ENCODE measurements around the gene ZFYVE27. TPM values are rescaled to one million over a fixed set of nuclear protein-coding genes. Genes with fewer than 3 reads are reported as not detected.

Gene ZFYVE27
- total RNA-seq, 1 donor from 2014 or later, result 13.7 TPM

- Histone ChIP-seq H2AFZ (replicated peaks) (no peak overlapping the region), H3K27ac (no peak overlapping the region), H3K9ac (no peak overlapping the region), H3K9me3 (ENCODE audit: low read depth) (no peaks in the 10 kb centered on the region), H3K4me3 (no peak overlapping the region), H3K4me2 (no peak overlapping the region), H3K27me3 (no peaks in the 10 kb centered on the region), H3K79me2 (ENCODE audit: low read depth) (no peaks in the 10 kb centered on the region), H3F3A (ENCODE audit: low read depth) (no peaks in the 10 kb centered on the region), H4K20me1 (ENCODE audit: low read depth) (peaks cover 5% of the 10 kb centered on the region), H3K4me1 (no peaks in the 10 kb centered on the region), H3K36me3 (peaks cover 3% of the 10 kb centered on the region)
- H3K4me1 Mint-ChIP-seq, result peaks cover 13% of the 10 kb centered on the region
- TF ChIP-seq EZH2 (IDR thresholded peaks at IDR 0.05) (no peak), EZH2phosphoT487 (IDR thresholded peaks at IDR 0.05) (no peak), CTCF (IDR thresholded peaks at IDR 0.05) (no peak)
- H3K9me3 Mint-ChIP-seq, result no peaks in the 10 kb centered on the region
- no peaks in the 10 kb centered on the region for H3K27me3 Mint-ChIP-seq (ENCODE audit: insufficient read depth, low read depth)
- no peak overlapping the region for H3K4me3 Mint-ChIP-seq
- peaks cover 22% of the 10 kb centered on the region for H3K36me3 Mint-ChIP-seq
- no peak for DNase-seq (ENCODE audit: low spot score)
- no peak overlapping the region for H3K27ac Mint-ChIP-seq
These were observed 10.6 kb downstream of the ZFYVE27 start for GRCh38 chr10:97747573-97747972.

GRCh38 chr10:97748116-97748515, 11.2 kb downstream of the ZFYVE27 start:
- Histone ChIP-seq H3K4me1 (no peaks in the 10 kb centered on the region), H3K36me3 (peaks cover 3% of the 10 kb centered on the region), H3K4me3 (no peak overlapping the region), H3K4me2 (no peak overlapping the region), H3F3A (ENCODE audit: low read depth) (no peaks in the 10 kb centered on the region), H3K79me2 (ENCODE audit: low read depth) (no peaks in the 10 kb centered on the region), H3K9me3 (ENCODE audit: low read depth) (no peaks in the 10 kb centered on the region), H3K9ac (no peak overlapping the region), H3K27me3 (no peaks in the 10 kb centered on the region), H2AFZ (replicated peaks) (no peak overlapping the region), H4K20me1 (ENCODE audit: low read depth) (no peaks in the 10 kb centered on the region), H3K27ac (no peak overlapping the region)
- no peaks in the 10 kb centered on the region for H3K27me3 Mint-ChIP-seq (ENCODE audit: insufficient read depth, low read depth)
- H3K9me3 Mint-ChIP-seq, result no peaks in the 10 kb centered on the region
- TF ChIP-seq EZH2phosphoT487 (IDR thresholded peaks at IDR 0.05), result no peak
- TF ChIP-seq CTCF (IDR thresholded peaks at IDR 0.05), result no peak
- TF ChIP-seq EZH2 (IDR thresholded peaks at IDR 0.05), result no peak
- no peak for DNase-seq (ENCODE audit: low spot score)
- no peak overlapping the region for H3K27ac Mint-ChIP-seq
- no peak overlapping the region for H3K4me3 Mint-ChIP-seq
- H3K36me3 Mint-ChIP-seq, result peaks cover 22% of the 10 kb centered on the region
- H3K4me1 Mint-ChIP-seq, result peaks cover 9% of the 10 kb centered on the region

- Mint-ChIP-seq H3K4me3 (no peak overlapping the region), H3K4me1 (no peaks in the 10 kb centered on the region), H3K27me3 (ENCODE audit: insufficient read depth, low read depth) (peaks cover 2% of the 10 kb centered on the region), H3K9me3 (no peaks in the 10 kb centered on the region), H3K27ac (no peak overlapping the region), H3K36me3 (peaks cover 15% of the 10 kb centered on the region)
- Histone ChIP-seq H4K20me1 (ENCODE audit: low read depth) (peaks cover 10% of the 10 kb centered on the region), H3K9ac (no peak overlapping the region), H3K9me3 (ENCODE audit: low read depth) (no peaks in the 10 kb centered on the region), H3K4me1 (no peaks in the 10 kb centered on the region), H3K27ac (no peak overlapping the region), H3K79me2 (ENCODE audit: low read depth) (no peaks in the 10 kb centered on the region), H3K36me3 (no peaks in the 10 kb centered on the region), H2AFZ (replicated peaks) (no peak overlapping the region), H3K27me3 (no peaks in the 10 kb centered on the region), H3F3A (ENCODE audit: low read depth) (no peaks in the 10 kb centered on the region), H3K4me2 (no peak overlapping the region), H3K4me3 (no peak overlapping the region)
- no peak for DNase-seq (ENCODE audit: low spot score)
- TF ChIP-seq EZH2phosphoT487 (IDR thresholded peaks at IDR 0.05) (no peak), EZH2 (IDR thresholded peaks at IDR 0.05) (no peak), CTCF (IDR thresholded peaks at IDR 0.05) (no peak)
These were observed 16.0 kb downstream of the ZFYVE27 start for GRCh38 chr10:97752956-97753355.

Data from neural progenitor cell (in vitro differentiated cells).